Gastrocnemius medialis (tissue), 4 donors: Measurements from ENCODE around the gene TOM1.

Source experiments
- POLR2A ChIP-seq, 2 donors: fragments of 450-650 bp; IDR thresholded peaks; one replicate each; pipeline ENCODE4 v1.6.1; 2017; ENCODE audit warnings: antibody characterized with exemption in 2 of 2, mild to moderate bottlenecking in 2 of 2, moderate library complexity in 2 of 2
- TF ChIP-seq, protein P1 (sequence below), 5 experiments: fragments of 450-650 bp in 3 of 5; fragments of 200-600 bp in 2 of 5; sonication (generic) in 2 of 5; IDR thresholded peaks in 4 of 5; conservative IDR thresholded peaks in 1 of 5; 1 replicate in 4 of 5; 2 replicates in 1 of 5; pipeline ENCODE4 v1.5.1; 2016 to 2019; ENCODE audit warnings: antibody characterized with exemption in 5 of 5, mild to moderate bottlenecking in 3 of 5, moderate library complexity in 3 of 5

DNA sequence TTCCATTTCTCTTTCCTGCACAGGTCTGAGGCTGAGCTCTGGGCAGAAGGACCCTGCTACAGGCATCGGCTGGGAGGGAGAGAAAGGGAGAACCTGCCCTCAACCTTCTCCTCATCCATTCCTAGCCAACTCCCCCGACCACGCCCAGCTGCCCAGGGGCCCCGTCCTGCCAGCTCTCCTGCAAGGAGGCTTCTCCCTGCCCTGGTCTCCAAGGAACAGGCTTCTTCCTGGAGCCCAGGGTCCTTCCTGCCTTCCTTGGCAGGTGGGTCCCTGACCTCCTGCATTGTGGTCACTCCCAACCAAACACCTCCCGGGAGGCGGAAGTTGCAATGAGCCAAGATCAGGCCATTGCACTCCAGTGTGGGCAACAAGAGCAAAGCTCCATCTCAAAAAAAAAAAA, 68.7 kb downstream of the TOM1 start:
- TF ChIP-seq POLR2A (IDR thresholded peaks at IDR 0.05): no peak
- TF ChIP-seq, protein P1, sequence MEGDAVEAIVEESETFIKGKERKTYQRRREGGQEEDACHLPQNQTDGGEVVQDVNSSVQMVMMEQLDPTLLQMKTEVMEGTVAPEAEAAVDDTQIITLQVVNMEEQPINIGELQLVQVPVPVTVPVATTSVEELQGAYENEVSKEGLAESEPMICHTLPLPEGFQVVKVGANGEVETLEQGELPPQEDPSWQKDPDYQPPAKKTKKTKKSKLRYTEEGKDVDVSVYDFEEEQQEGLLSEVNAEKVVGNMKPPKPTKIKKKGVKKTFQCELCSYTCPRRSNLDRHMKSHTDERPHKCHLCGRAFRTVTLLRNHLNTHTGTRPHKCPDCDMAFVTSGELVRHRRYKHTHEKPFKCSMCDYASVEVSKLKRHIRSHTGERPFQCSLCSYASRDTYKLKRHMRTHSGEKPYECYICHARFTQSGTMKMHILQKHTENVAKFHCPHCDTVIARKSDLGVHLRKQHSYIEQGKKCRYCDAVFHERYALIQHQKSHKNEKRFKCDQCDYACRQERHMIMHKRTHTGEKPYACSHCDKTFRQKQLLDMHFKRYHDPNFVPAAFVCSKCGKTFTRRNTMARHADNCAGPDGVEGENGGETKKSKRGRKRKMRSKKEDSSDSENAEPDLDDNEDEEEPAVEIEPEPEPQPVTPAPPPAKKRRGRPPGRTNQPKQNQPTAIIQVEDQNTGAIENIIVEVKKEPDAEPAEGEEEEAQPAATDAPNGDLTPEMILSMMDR (IDR thresholded peaks at IDR 0.05 in 4 of 5, conservative IDR thresholded peaks at IDR 0.05 in 1 of 5): no peak
